NCI-H446 (cell line): ENCODE measurements around the gene APBB2.

Source experiments
- DNase-seq, 2 experiments: peaks; one replicate each; lab custom pipeline; 2025; lab: John Stamatoyannopoulos, UW

APBB2 gene

GRCh38 chr4:40971338-40971737 lies 243.0 kb downstream of the APBB2 start:
- no peak for DNase-seq

- no peak for DNase-seq
Observed at GRCh38 chr4:40969501-40969900, 244.8 kb downstream of the APBB2 start.

- DNase-seq = no peak
Observed at GRCh38 chr4:40967550-40967949, 246.8 kb downstream of the APBB2 start.

GRCh38 chr4:40966091-40966490 lies 248.3 kb downstream of the APBB2 start:
- no peak for DNase-seq

GRCh38 chr4:40963897-40964478 lies 250.4 kb downstream of the APBB2 start:
- no peak for DNase-seq

GRCh38 chr4:40962551-40963180 lies 251.7 kb downstream of the APBB2 start:
- no peak for DNase-seq

- DNase-seq = no peak
Observed at GRCh38 chr4:40960941-40961340, 253.4 kb downstream of the APBB2 start.

GRCh38 chr4:40957281-40957680 lies 257.1 kb downstream of the APBB2 start:
- no peak for DNase-seq

GRCh38 chr4:40956721-40957255 lies 257.6 kb downstream of the APBB2 start:
- no peak for DNase-seq

GRCh38 chr4:40954088-40954668 lies 260.2 kb downstream of the APBB2 start:
- no peak for DNase-seq

- DNase-seq = no peak
Observed at GRCh38 chr4:40953283-40954087, 260.9 kb downstream of the APBB2 start.

- no peak for DNase-seq
Observed at GRCh38 chr4:40952672-40953071, 261.7 kb downstream of the APBB2 start.

- no peak for DNase-seq
Observed at GRCh38 chr4:40952217-40952616, 262.1 kb downstream of the APBB2 start.

GRCh38 chr4:40951026-40951425 lies 263.3 kb downstream of the APBB2 start:
- no peak for DNase-seq

GRCh38 chr4:40949358-40950100 lies 264.8 kb downstream of the APBB2 start:
- DNase-seq = no peak

- no peak for DNase-seq
Observed at GRCh38 chr4:40948014-40948413, 266.3 kb downstream of the APBB2 start.

GRCh38 chr4:40946652-40947051 lies 267.7 kb downstream of the APBB2 start:
- DNase-seq = no peak

GRCh38 chr4:40940756-40941155 lies 273.6 kb downstream of the APBB2 start:
- no peak for DNase-seq

- DNase-seq = no peak
Observed at GRCh38 chr4:40940317-40940741, 274.0 kb downstream of the APBB2 start.

GRCh38 chr4:40939856-40940255 lies 274.5 kb downstream of the APBB2 start:
- no peak for DNase-seq

GRCh38 chr4:40938337-40938736 lies 276.0 kb downstream of the APBB2 start:
- no peak for DNase-seq
